ENCODE results near the gene TRIM46.
"Not testable (repeated sequence)": the region's sequence is repeated elsewhere in the genome, so short reads cannot be mapped to it uniquely, and the experiment has no call there.

Gene TRIM46

GRCh38 chr1:155139895-155140629, 33.6 kb upstream of the TRIM46 start, which contains the start of gene DPM3:
DPM3 (minus strand) TSS chr1:155140531; CDS start chr1:155140240, 291 bp downstream.
- peak; percentile 87 to 88 for DNase-seq

- no peak for DNase-seq
Observed at GRCh38 chr1:155140630-155140953, 33.1 kb upstream of the TRIM46 start.

GRCh38 chr1:155141749-155142148, 31.9 kb upstream of the TRIM46 start:
- DNase-seq, result no peak

- DNase-seq, result no peak
Observed at GRCh38 chr1:155145491-155145890, 28.2 kb upstream of the TRIM46 start.

- DNase-seq, result not testable (repeated sequence)
Observed at GRCh38 chr1:155155996-155156643, 17.5 kb upstream of the TRIM46 start.

- no peak for DNase-seq
Observed at GRCh38 chr1:155158991-155159390, 14.7 kb upstream of the TRIM46 start.

- no peak for DNase-seq
Observed at GRCh38 chr1:155160128-155160527, 13.5 kb upstream of the TRIM46 start.

- DNase-seq, result not testable (repeated sequence)
Observed at GRCh38 chr1:155162631-155163030, 11.0 kb upstream of the TRIM46 start.

GRCh38 chr1:155163785-155164184, 9.9 kb upstream of the TRIM46 start:
- peak in 1 of 2 donors; percentile 3 for DNase-seq

- DNase-seq, result not testable (repeated sequence)
Observed at GRCh38 chr1:155164625-155165024, 9.0 kb upstream of the TRIM46 start.

- DNase-seq, result peak in 1 of 2 donors; percentile 4
Observed at GRCh38 chr1:155166051-155166470, 7.6 kb upstream of the TRIM46 start.

- peak in 1 of 2 donors; percentile 11 for DNase-seq
Observed at GRCh38 chr1:155166471-155167165, 7.0 kb upstream of the TRIM46 start.

GRCh38 chr1:155167166-155168104, 6.2 kb upstream of the TRIM46 start:
- DNase-seq, result peak; percentile 87 to 88

GRCh38 chr1:155168105-155168445, 5.6 kb upstream of the TRIM46 start:
- not testable (repeated sequence) for DNase-seq

GRCh38 chr1:155168456-155169210, 5.0 kb upstream of the TRIM46 start:
- peak in 1 of 2 donors; percentile 4 for DNase-seq

- DNase-seq, result no peak
Observed at GRCh38 chr1:155169541-155169940, 4.1 kb upstream of the TRIM46 start.

- DNase-seq, result no peak
Observed at GRCh38 chr1:155170101-155170785, 3.4 kb upstream of the TRIM46 start.

- peak in 1 of 2 donors; percentile 9 for DNase-seq
Observed at GRCh38 chr1:155170806-155171205, 2.8 kb upstream of the TRIM46 start.

- peak in 1 of 2 donors; percentile 6 for DNase-seq
Observed at GRCh38 chr1:155171836-155172731, 1.6 kb upstream of the TRIM46 start.

Data from CD4-positive, alpha-beta T cell treated with Interleukin-4 for 1 hour (primary cell).